ENCODE results near the gene NTN4. TPM values are rescaled to one million over a fixed set of nuclear protein-coding genes. Genes with fewer than 3 reads are reported as not detected.

NTN4 gene
- total and polyA plus RNA-seq, 4 donors = 19.5 to 68.9 (median 63.8) TPM

GRCh38 chr12:95731519-95731958 is 59.0 kb downstream of the NTN4 start:
- intact Hi-C loops (cut with DNase I) = loop anchor here in 1 of 2 donors (5.0 kb wide), 1 partner anchor 56 kb away; no protein-coding TSS in a partner anchor
- Histone ChIP-seq H3K36me3 (ENCODE audit: control insufficient read depth in 1 of 2, insufficient read depth in 2 of 2, low read length in 1 of 2) (no peaks in the 10 kb centered on the region), H3K4me3 (ENCODE audit: low read length in 2 of 2) (no peak overlapping the region), H3K27me3 (ENCODE audit: control insufficient read depth in 1 of 2, insufficient read depth in 2 of 2, low read length in 1 of 2) (no peaks in the 10 kb centered on the region), H3K4me1 (ENCODE audit: control insufficient read depth in 1 of 2, insufficient read depth in 2 of 2, low read length in 2 of 2) (peaks cover 2 to 7% of the 10 kb centered on the region in 2 donors), H3K9me3 (ENCODE audit: control insufficient read depth, low read length) (no peaks in the 10 kb centered on the region), H3K27ac (ENCODE audit: low read depth in 1 of 2, low read length in 2 of 2) (peak overlapping the region; percentile 3 to 63)
- 87 to 88% methylated on average over 7 of the region's 7 CpGs for WGBS, 2 donors
- ATAC-seq (ENCODE audit: low FRiP score) (no peak), DNase-seq (no peak)

- ATAC-seq (ENCODE audit: low FRiP score) (no peak), DNase-seq (no peak)
- Histone ChIP-seq H3K36me3 (ENCODE audit: control insufficient read depth in 1 of 2, insufficient read depth in 2 of 2, low read length in 1 of 2) (no peaks in the 10 kb centered on the region), H3K27ac (ENCODE audit: low read depth in 1 of 2, low read length in 2 of 2) (no peak overlapping the region), H3K4me1 (ENCODE audit: control insufficient read depth in 1 of 2, insufficient read depth in 2 of 2, low read length in 2 of 2) (peaks cover 2% of the 10 kb centered on the region in 2 donors), H3K9me3 (ENCODE audit: control insufficient read depth, low read length) (no peaks in the 10 kb centered on the region), H3K27me3 (ENCODE audit: control insufficient read depth in 1 of 2, insufficient read depth in 2 of 2, low read length in 1 of 2) (no peaks in the 10 kb centered on the region), H3K4me3 (ENCODE audit: low read length in 2 of 2) (no peak overlapping the region)
- WGBS, 2 donors = 22 to 44% methylated on average over 1 of the region's 1 CpG
- intact Hi-C loops (cut with DNase I) = loop anchor here in 1 of 2 donors (5.0 kb wide), 1 partner anchor 57 kb away; no protein-coding TSS in a partner anchor
These were observed 60.1 kb downstream of the NTN4 start for GRCh38 chr12:95730457-95730856.

GRCh38 chr12:95726903-95727302 is 63.7 kb downstream of the NTN4 start:
- Histone ChIP-seq H3K27ac (ENCODE audit: low read depth in 1 of 2, low read length in 2 of 2) (no peak overlapping the region), H3K9me3 (ENCODE audit: control insufficient read depth, low read length) (no peaks in the 10 kb centered on the region), H3K36me3 (ENCODE audit: control insufficient read depth in 1 of 2, insufficient read depth in 2 of 2, low read length in 1 of 2) (no peaks in the 10 kb centered on the region), H3K27me3 (ENCODE audit: control insufficient read depth in 1 of 2, insufficient read depth in 2 of 2, low read length in 1 of 2) (no peaks in the 10 kb centered on the region), H3K4me3 (ENCODE audit: low read length in 2 of 2) (no peak overlapping the region), H3K4me1 (ENCODE audit: control insufficient read depth in 1 of 2, insufficient read depth in 2 of 2, low read length in 2 of 2) (no peaks in the 10 kb centered on the region)
- ATAC-seq (ENCODE audit: low FRiP score) (no peak), DNase-seq (no peak)
- 96 to 100% methylated on average over 2 of the region's 2 CpGs for WGBS, 2 donors
- intact Hi-C loops (cut with DNase I) = no loop called here

- H3K36me3 ChIP-seq (ENCODE audit: control insufficient read depth in 1 of 2, insufficient read depth in 2 of 2, low read length in 1 of 2) = no peaks in the 10 kb centered on the region
- H3K4me1 ChIP-seq (ENCODE audit: control insufficient read depth in 1 of 2, insufficient read depth in 2 of 2, low read length in 2 of 2) = peaks cover 0 to 2% of the 10 kb centered on the region in 2 donors
- intact Hi-C loops (cut with DNase I) = no loop called here
- no peak overlapping the region for H3K4me3 ChIP-seq (ENCODE audit: low read length in 2 of 2)
- H3K27me3 ChIP-seq (ENCODE audit: control insufficient read depth in 1 of 2, insufficient read depth in 2 of 2, low read length in 1 of 2) = no peaks in the 10 kb centered on the region
- ATAC-seq (ENCODE audit: low FRiP score) = no peak
- no peaks in the 10 kb centered on the region for H3K9me3 ChIP-seq (ENCODE audit: control insufficient read depth, low read length)
- no peak overlapping the region for H3K27ac ChIP-seq (ENCODE audit: low read depth in 1 of 2, low read length in 2 of 2)
- WGBS, 2 donors = 26 to 35% methylated on average over 1 of the region's 1 CpG
- no peak for DNase-seq
These were observed 65.8 kb downstream of the NTN4 start for GRCh38 chr12:95724767-95725166.

- no peaks in the 10 kb centered on the region for H3K27me3 ChIP-seq (ENCODE audit: control insufficient read depth in 1 of 2, insufficient read depth in 2 of 2, low read length in 1 of 2)
- intact Hi-C loops (cut with DNase I) = no loop called here
- no peak overlapping the region for H3K4me3 ChIP-seq (ENCODE audit: low read length in 2 of 2)
- H3K27ac ChIP-seq (ENCODE audit: low read depth in 1 of 2, low read length in 2 of 2) = no peak overlapping the region
- ATAC-seq (ENCODE audit: low FRiP score) (no peak), DNase-seq (no peak)
- whole genome bisulfite sequencing, 2 donors = 76 to 78% methylated on average over 4 of the region's 4 CpGs
- peaks cover 0 to 2% of the 10 kb centered on the region in 2 donors for H3K4me1 ChIP-seq (ENCODE audit: control insufficient read depth in 1 of 2, insufficient read depth in 2 of 2, low read length in 2 of 2)
- no peaks in the 10 kb centered on the region for H3K36me3 ChIP-seq (ENCODE audit: control insufficient read depth in 1 of 2, insufficient read depth in 2 of 2, low read length in 1 of 2)
- no peaks in the 10 kb centered on the region for H3K9me3 ChIP-seq (ENCODE audit: control insufficient read depth, low read length)
These were observed 66.7 kb downstream of the NTN4 start for GRCh38 chr12:95723693-95724384.

- H3K36me3 ChIP-seq (ENCODE audit: control insufficient read depth in 1 of 2, insufficient read depth in 2 of 2, low read length in 1 of 2) = no peaks in the 10 kb centered on the region
- ATAC-seq (ENCODE audit: low FRiP score) (no peak), DNase-seq (no peak)
- intact Hi-C loops (cut with DNase I) = no loop called here
- peaks cover 3 to 5% of the 10 kb centered on the region in 2 donors for H3K4me1 ChIP-seq (ENCODE audit: control insufficient read depth in 1 of 2, insufficient read depth in 2 of 2, low read length in 2 of 2)
- H3K4me3 ChIP-seq (ENCODE audit: low read length in 2 of 2) = no peak overlapping the region
- H3K27me3 ChIP-seq (ENCODE audit: control insufficient read depth in 1 of 2, insufficient read depth in 2 of 2, low read length in 1 of 2) = no peaks in the 10 kb centered on the region
- no peak overlapping the region for H3K27ac ChIP-seq (ENCODE audit: low read depth in 1 of 2, low read length in 2 of 2)
- WGBS, 2 donors = 97 to 98% methylated on average over 2 of the region's 2 CpGs
- H3K9me3 ChIP-seq (ENCODE audit: control insufficient read depth, low read length) = no peaks in the 10 kb centered on the region
These were observed 69.2 kb downstream of the NTN4 start for GRCh38 chr12:95721320-95721719.

GRCh38 chr12:95720146-95720545 is 70.4 kb downstream of the NTN4 start:
- 43 to 47% methylated on average over 4 of the region's 4 CpGs for WGBS, 2 donors

GRCh38 chr12:95718772-95719171 is 71.8 kb downstream of the NTN4 start:
- no peaks in the 10 kb centered on the region for H3K36me3 ChIP-seq (ENCODE audit: control insufficient read depth in 1 of 2, insufficient read depth in 2 of 2, low read length in 1 of 2)
- no peak overlapping the region for H3K27ac ChIP-seq (ENCODE audit: low read depth in 1 of 2, low read length in 2 of 2)
- no peak for ATAC-seq (ENCODE audit: low FRiP score)
- WGBS, 2 donors = 61 to 79% methylated on average over 2 of the region's 2 CpGs
- DNase-seq = no peak
- H3K9me3 ChIP-seq (ENCODE audit: control insufficient read depth, low read length) = no peaks in the 10 kb centered on the region
- intact Hi-C loops (cut with DNase I) = no loop called here
- no peaks in the 10 kb centered on the region for H3K27me3 ChIP-seq (ENCODE audit: control insufficient read depth in 1 of 2, insufficient read depth in 2 of 2, low read length in 1 of 2)
- no peak overlapping the region for H3K4me3 ChIP-seq (ENCODE audit: low read length in 2 of 2)
- H3K4me1 ChIP-seq (ENCODE audit: control insufficient read depth in 1 of 2, insufficient read depth in 2 of 2, low read length in 2 of 2) = peaks cover 3 to 5% of the 10 kb centered on the region in 2 donors

More at GRCh38 chr12:95720146-95720545, 70.4 kb downstream of the NTN4 start:
- no peak for ATAC-seq (ENCODE audit: low FRiP score)
- no peaks in the 10 kb centered on the region for H3K9me3 ChIP-seq (ENCODE audit: control insufficient read depth, low read length)
- H3K36me3 ChIP-seq (ENCODE audit: control insufficient read depth in 1 of 2, insufficient read depth in 2 of 2, low read length in 1 of 2) = no peaks in the 10 kb centered on the region
- no peak overlapping the region for H3K27ac ChIP-seq (ENCODE audit: low read depth in 1 of 2, low read length in 2 of 2)
- H3K4me1 ChIP-seq (ENCODE audit: control insufficient read depth in 1 of 2, insufficient read depth in 2 of 2, low read length in 2 of 2) = peaks cover 3 to 5% of the 10 kb centered on the region in 2 donors
- intact Hi-C loops (cut with DNase I) = no loop called here
- H3K27me3 ChIP-seq (ENCODE audit: control insufficient read depth in 1 of 2, insufficient read depth in 2 of 2, low read length in 1 of 2) = no peaks in the 10 kb centered on the region
- DNase-seq = no peak
- H3K4me3 ChIP-seq (ENCODE audit: low read length in 2 of 2) = no peak overlapping the region

GRCh38 chr12:95718006-95718431 is 72.5 kb downstream of the NTN4 start:
- 17 to 22% methylated on average over 3 of the region's 3 CpGs for WGBS, 2 donors
- Histone ChIP-seq H3K4me1 (ENCODE audit: control insufficient read depth in 1 of 2, insufficient read depth in 2 of 2, low read length in 2 of 2) (peaks cover 3 to 5% of the 10 kb centered on the region in 2 donors), H3K27me3 (ENCODE audit: control insufficient read depth in 1 of 2, insufficient read depth in 2 of 2, low read length in 1 of 2) (no peaks in the 10 kb centered on the region), H3K4me3 (ENCODE audit: low read length in 2 of 2) (no peak overlapping the region), H3K36me3 (ENCODE audit: control insufficient read depth in 1 of 2, insufficient read depth in 2 of 2, low read length in 1 of 2) (no peaks in the 10 kb centered on the region), H3K27ac (ENCODE audit: low read depth in 1 of 2, low read length in 2 of 2) (no peak overlapping the region), H3K9me3 (ENCODE audit: control insufficient read depth, low read length) (no peaks in the 10 kb centered on the region)
- no peak for DNase-seq
- intact Hi-C loops (cut with DNase I) = no loop called here
- no peak for ATAC-seq (ENCODE audit: low FRiP score)

All from aorta (tissue), 5 donors.